Testis (tissue), 2 donors: ENCODE measurements around the gene TBC1D10B.

ENCODE experiments used
- POLR2A ChIP-seq: fragments of 450-650 bp; IDR thresholded peaks from one replicate; pipeline ENCODE4 v1.6.1; 2017; ENCODE audit warnings: antibody characterized with exemption, mild to moderate bottlenecking, moderate library complexity
- TF ChIP-seq, protein P1 (sequence below), 3 experiments: fragments of 450-650 bp in 2 of 3; fragments of 200-600 bp in 1 of 3; sonication (generic) in 1 of 3; IDR thresholded peaks; one replicate each; pipeline ENCODE4 v1.5.1; 2016 to 2019; ENCODE audit warnings: antibody characterized with exemption in 3 of 3, mild to moderate bottlenecking in 2 of 3, moderate library complexity in 1 of 3

DNA sequence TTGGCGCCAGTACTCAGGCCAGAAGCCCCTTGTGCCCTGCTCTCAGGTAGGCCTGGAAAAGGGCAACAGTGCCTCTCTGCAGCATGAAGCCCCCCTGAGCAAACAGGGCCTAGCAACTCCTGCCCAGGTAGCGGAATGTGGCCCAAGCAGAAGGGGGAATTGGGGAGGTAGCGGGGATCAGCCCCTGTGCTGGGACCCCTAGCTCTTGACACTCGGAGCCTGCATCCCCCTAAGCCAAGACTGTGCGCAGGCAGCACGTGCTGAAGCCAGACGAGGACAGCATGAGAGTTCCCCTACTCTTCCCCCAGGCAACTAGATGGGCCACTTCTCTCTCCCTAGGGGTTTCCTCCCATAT, 14.4 kb downstream of the TBC1D10B start:
- no peak for TF ChIP-seq POLR2A
- TF ChIP-seq, protein P1, sequence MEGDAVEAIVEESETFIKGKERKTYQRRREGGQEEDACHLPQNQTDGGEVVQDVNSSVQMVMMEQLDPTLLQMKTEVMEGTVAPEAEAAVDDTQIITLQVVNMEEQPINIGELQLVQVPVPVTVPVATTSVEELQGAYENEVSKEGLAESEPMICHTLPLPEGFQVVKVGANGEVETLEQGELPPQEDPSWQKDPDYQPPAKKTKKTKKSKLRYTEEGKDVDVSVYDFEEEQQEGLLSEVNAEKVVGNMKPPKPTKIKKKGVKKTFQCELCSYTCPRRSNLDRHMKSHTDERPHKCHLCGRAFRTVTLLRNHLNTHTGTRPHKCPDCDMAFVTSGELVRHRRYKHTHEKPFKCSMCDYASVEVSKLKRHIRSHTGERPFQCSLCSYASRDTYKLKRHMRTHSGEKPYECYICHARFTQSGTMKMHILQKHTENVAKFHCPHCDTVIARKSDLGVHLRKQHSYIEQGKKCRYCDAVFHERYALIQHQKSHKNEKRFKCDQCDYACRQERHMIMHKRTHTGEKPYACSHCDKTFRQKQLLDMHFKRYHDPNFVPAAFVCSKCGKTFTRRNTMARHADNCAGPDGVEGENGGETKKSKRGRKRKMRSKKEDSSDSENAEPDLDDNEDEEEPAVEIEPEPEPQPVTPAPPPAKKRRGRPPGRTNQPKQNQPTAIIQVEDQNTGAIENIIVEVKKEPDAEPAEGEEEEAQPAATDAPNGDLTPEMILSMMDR (IDR thresholded peaks at IDR 0.05), result no peak
